ENCODE measurements around the gene USP49. TPM values are rescaled to one million over a fixed set of nuclear protein-coding genes. Genes with fewer than 3 reads are reported as not detected.

USP49 gene
- total and polyA plus RNA-seq, 10 of the 15 experiments (the other 5 are each of a cell fraction or from before 2014, with no cell fraction given): 1.0 to 7.7 (median 4.3) TPM

DNA sequence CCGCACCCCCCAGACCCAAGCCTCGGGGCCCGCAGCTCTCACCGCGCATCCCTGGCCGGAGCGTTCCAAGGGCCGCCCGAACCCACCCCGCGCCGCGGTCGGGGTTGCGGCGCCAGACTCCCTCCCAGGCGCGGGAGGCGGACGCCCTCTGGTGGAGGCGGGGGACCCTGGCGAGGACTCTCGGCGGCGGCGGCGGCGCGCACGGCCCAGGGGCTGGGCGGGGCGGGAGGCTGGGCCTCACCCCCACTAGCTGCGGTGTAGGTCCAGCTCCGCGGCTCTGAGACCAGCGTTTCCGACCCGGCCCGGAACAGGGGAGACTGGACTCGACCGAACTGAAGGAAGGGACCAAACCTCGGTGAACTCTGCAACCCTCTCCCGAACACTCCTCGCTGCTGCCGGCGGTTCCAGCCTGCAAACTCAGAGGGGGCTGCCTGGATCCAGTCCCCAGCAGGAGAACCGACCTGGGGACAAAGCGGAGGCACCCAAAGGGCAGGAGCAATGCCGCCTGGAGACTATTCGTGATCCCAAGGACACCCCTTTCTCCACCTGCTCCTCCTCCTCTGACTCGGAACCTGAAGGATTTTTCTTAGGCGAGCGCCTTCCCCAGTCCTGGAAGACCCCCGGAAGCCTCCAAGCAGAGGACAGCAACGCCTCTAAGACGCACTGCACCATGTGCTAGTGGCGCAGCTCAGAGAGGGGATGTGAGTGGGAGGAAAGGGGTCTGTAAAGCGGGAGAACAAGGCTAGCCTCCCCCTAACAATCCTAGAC is 108.5 kb downstream of the USP49 start (continued):
- TF ChIP-seq, protein P1, sequence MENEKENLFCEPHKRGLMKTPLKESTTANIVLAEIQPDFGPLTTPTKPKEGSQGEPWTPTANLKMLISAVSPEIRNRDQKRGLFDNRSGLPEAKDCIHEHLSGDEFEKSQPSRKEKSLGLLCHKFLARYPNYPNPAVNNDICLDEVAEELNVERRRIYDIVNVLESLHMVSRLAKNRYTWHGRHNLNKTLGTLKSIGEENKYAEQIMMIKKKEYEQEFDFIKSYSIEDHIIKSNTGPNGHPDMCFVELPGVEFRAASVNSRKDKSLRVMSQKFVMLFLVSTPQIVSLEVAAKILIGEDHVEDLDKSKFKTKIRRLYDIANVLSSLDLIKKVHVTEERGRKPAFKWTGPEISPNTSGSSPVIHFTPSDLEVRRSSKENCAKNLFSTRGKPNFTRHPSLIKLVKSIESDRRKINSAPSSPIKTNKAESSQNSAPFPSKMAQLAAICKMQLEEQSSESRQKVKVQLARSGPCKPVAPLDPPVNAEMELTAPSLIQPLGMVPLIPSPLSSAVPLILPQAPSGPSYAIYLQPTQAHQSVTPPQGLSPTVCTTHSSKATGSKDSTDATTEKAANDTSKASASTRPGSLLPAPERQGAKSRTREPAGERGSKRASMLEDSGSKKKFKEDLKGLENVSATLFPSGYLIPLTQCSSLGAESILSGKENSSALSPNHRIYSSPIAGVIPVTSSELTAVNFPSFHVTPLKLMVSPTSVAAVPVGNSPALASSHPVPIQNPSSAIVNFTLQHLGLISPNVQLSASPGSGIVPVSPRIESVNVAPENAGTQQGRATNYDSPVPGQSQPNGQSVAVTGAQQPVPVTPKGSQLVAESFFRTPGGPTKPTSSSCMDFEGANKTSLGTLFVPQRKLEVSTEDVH (IDR thresholded peaks at IDR 0.05; ENCODE audit: low read depth, partially characterized antibody): no peak
- TF ChIP-seq CHD2 (IDR thresholded peaks at IDR 0.05; ENCODE audit: borderline replicate concordance, low read depth, low read length) (no peak), RAD51 (IDR thresholded peaks at IDR 0.05) (no peak), WRNIP1 (IDR thresholded peaks at IDR 0.05; ENCODE audit: borderline replicate concordance, low read depth, low read length) (no peak), PAX5 (IDR thresholded peaks at IDR 0.05; ENCODE audit: borderline replicate concordance, low read depth, low read length) (0 out of 2 replicates have a peak, but pooled peaks have one; percentile 35), NR2C1 (IDR thresholded peaks at IDR 0.05) (peak; percentile 24; the same call in 1 of the 2 replicates), SREBF1 (IDR thresholded peaks at IDR 0.05; ENCODE audit: low read length) (no peak), POLR2AphosphoS5 (IDR thresholded peaks at IDR 0.05; ENCODE audit: low read length) (no peak), NR2F1 (conservative IDR thresholded peaks at IDR 0.05) (peak; percentile 39; the same call in 1 of the 2 replicates), ZNF217 (IDR thresholded peaks at IDR 0.05) (no peak)
- TF ChIP-seq, protein P2, sequence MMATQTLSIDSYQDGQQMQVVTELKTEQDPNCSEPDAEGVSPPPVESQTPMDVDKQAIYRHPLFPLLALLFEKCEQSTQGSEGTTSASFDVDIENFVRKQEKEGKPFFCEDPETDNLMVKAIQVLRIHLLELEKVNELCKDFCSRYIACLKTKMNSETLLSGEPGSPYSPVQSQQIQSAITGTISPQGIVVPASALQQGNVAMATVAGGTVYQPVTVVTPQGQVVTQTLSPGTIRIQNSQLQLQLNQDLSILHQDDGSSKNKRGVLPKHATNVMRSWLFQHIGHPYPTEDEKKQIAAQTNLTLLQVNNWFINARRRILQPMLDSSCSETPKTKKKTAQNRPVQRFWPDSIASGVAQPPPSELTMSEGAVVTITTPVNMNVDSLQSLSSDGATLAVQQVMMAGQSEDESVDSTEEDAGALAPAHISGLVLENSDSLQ (IDR thresholded peaks at IDR 0.05): no peak
- TF ChIP-seq, protein P3, sequence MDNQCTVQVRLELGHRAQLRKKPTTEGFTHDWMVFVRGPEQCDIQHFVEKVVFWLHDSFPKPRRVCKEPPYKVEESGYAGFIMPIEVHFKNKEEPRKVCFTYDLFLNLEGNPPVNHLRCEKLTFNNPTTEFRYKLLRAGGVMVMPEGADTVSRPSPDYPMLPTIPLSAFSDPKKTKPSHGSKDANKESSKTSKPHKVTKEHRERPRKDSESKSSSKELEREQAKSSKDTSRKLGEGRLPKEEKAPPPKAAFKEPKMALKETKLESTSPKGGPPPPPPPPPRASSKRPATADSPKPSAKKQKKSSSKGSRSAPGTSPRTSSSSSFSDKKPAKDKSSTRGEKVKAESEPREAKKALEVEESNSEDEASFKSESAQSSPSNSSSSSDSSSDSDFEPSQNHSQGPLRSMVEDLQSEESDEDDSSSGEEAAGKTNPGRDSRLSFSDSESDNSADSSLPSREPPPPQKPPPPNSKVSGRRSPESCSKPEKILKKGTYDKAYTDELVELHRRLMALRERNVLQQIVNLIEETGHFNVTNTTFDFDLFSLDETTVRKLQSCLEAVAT (IDR thresholded peaks at IDR 0.05): no peak
- TF ChIP-seq, protein P4, sequence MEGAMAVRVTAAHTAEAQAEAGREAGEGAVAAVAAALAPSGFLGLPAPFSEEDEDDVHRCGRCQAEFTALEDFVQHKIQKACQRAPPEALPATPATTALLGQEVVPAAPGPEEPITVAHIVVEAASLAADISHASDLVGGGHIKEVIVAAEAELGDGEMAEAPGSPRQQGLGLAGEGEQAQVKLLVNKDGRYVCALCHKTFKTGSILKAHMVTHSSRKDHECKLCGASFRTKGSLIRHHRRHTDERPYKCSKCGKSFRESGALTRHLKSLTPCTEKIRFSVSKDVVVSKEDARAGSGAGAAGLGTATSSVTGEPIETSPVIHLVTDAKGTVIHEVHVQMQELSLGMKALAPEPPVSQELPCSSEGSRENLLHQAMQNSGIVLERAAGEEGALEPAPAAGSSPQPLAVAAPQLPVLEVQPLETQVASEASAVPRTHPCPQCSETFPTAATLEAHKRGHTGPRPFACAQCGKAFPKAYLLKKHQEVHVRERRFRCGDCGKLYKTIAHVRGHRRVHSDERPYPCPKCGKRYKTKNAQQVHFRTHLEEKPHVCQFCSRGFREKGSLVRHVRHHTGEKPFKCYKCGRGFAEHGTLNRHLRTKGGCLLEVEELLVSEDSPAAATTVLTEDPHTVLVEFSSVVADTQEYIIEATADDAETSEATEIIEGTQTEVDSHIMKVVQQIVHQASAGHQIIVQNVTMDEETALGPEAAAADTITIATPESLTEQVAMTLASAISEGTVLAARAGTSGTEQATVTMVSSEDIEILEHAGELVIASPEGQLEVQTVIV (IDR thresholded peaks at IDR 0.05; ENCODE audit: borderline replicate concordance, partially characterized antibody): no peak
- TF ChIP-seq, protein P5, sequence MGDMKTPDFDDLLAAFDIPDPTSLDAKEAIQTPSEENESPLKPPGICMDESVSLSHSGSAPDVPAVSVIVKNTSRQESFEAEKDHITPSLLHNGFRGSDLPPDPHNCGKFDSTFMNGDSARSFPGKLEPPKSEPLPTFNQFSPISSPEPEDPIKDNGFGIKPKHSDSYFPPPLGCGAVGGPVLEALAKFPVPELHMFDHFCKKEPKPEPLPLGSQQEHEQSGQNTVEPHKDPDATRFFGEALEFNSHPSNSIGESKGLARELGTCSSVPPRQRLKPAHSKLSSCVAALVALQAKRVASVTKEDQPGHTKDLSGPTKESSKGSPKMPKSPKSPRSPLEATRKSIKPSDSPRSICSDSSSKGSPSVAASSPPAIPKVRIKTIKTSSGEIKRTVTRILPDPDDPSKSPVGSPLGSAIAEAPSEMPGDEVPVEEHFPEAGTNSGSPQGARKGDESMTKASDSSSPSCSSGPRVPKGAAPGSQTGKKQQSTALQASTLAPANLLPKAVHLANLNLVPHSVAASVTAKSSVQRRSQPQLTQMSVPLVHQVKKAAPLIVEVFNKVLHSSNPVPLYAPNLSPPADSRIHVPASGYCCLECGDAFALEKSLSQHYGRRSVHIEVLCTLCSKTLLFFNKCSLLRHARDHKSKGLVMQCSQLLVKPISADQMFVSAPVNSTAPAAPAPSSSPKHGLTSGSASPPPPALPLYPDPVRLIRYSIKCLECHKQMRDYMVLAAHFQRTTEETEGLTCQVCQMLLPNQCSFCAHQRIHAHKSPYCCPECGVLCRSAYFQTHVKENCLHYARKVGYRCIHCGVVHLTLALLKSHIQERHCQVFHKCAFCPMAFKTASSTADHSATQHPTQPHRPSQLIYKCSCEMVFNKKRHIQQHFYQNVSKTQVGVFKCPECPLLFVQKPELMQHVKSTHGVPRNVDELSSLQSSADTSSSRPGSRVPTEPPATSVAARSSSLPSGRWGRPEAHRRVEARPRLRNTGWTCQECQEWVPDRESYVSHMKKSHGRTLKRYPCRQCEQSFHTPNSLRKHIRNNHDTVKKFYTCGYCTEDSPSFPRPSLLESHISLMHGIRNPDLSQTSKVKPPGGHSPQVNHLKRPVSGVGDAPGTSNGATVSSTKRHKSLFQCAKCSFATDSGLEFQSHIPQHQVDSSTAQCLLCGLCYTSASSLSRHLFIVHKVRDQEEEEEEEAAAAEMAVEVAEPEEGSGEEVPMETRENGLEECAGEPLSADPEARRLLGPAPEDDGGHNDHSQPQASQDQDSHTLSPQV (IDR thresholded peaks at IDR 0.05): 0 out of 2 replicates have a peak, but pooled peaks have one; percentile 45
- TF ChIP-seq, protein P6, sequence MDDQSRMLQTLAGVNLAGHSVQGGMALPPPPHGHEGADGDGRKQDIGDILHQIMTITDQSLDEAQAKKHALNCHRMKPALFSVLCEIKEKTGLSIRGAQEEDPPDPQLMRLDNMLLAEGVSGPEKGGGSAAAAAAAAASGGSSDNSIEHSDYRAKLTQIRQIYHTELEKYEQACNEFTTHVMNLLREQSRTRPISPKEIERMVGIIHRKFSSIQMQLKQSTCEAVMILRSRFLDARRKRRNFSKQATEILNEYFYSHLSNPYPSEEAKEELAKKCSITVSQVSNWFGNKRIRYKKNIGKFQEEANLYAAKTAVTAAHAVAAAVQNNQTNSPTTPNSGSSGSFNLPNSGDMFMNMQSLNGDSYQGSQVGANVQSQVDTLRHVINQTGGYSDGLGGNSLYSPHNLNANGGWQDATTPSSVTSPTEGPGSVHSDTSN (IDR thresholded peaks at IDR 0.05; ENCODE audit: insufficient replicate concordance, low read depth, low read length): no peak

All from GM12878 (cell line).